Stimulated activated CD4-positive, alpha-beta T cell treated with anti-CD3 and anti-CD28 coated beads, TNF-alpha, amount 100 ng/mL, for 4 hours (primary cell): ENCODE results near the gene MAPKAP1.

Source experiments
- DNase-seq, 3 experiments: peaks; one replicate each; pipeline ENCODE4 v3.0.0-alpha.2; 2020; ENCODE audit warnings: low read depth in 3 of 3

MAPKAP1 gene

GRCh38 chr9:125536167-125536772 lies 170.7 kb downstream of the MAPKAP1 start:
- no peak for DNase-seq

GRCh38 chr9:125534971-125535701 lies 171.9 kb downstream of the MAPKAP1 start:
- DNase-seq, result no peak

GRCh38 chr9:125532812-125533594 lies 174.0 kb downstream of the MAPKAP1 start:
- DNase-seq, result no peak

GRCh38 chr9:125532412-125532811 lies 174.6 kb downstream of the MAPKAP1 start:
- DNase-seq, result no peak

- no peak for DNase-seq
Measured at GRCh38 chr9:125529589-125530515, 177.2 kb downstream of the MAPKAP1 start.

- no peak for DNase-seq
Measured at GRCh38 chr9:125529107-125529506, 177.9 kb downstream of the MAPKAP1 start.

- DNase-seq, result no peak
Measured at GRCh38 chr9:125527471-125528002, 179.5 kb downstream of the MAPKAP1 start.

GRCh38 chr9:125525921-125526631 lies 180.9 kb downstream of the MAPKAP1 start:
- no peak for DNase-seq

GRCh38 chr9:125524583-125525355 lies 182.2 kb downstream of the MAPKAP1 start:
- DNase-seq, result no peak

- no peak for DNase-seq
Measured at GRCh38 chr9:125523681-125524080, 183.3 kb downstream of the MAPKAP1 start.

GRCh38 chr9:125522328-125522725 lies 184.7 kb downstream of the MAPKAP1 start:
- no peak for DNase-seq

GRCh38 chr9:125521462-125522327 lies 185.3 kb downstream of the MAPKAP1 start:
- no peak for DNase-seq

- DNase-seq, result no peak
Measured at GRCh38 chr9:125519734-125520133, 187.3 kb downstream of the MAPKAP1 start.

- no peak for DNase-seq
Measured at GRCh38 chr9:125517577-125517976, 189.4 kb downstream of the MAPKAP1 start.

GRCh38 chr9:125515983-125516940 lies 190.7 kb downstream of the MAPKAP1 start:
- no peak for DNase-seq

GRCh38 chr9:125515281-125515680 lies 191.7 kb downstream of the MAPKAP1 start:
- DNase-seq, result no peak

GRCh38 chr9:125514468-125514867 lies 192.5 kb downstream of the MAPKAP1 start:
- no peak for DNase-seq
